AG04450 (cell line): ENCODE data around the gene GATA1. TPM values are rescaled to one million over a fixed set of nuclear protein-coding genes. Genes with fewer than 3 reads are reported as not detected.

Source experiments
- CTCF ChIA-PET: fragments of 300-600, 350-600 bp; formaldehyde crosslinking; extraction: SDS; loops from one replicate; lab custom pipeline; 2022; ENCODE audit warnings: antibody characterized with exemption, inconsistent platforms; lab: Charles Lee
- POLR2A ChIA-PET: fragments of 350-600 bp; formaldehyde crosslinking; extraction: SDS; loops from one replicate; lab custom pipeline; 2021; ENCODE audit warnings: antibody characterized with exemption, inconsistent platforms; lab: Yijun Ruan, JAX
- DNase-seq: peaks from one replicate; pipeline ENCODE4 v3.0.0-alpha.2; 2011; ENCODE audit warnings: low read depth, low spot score
- H3K27ac ChIP-seq: one replicate; pipeline ENCODE4 v1.5.1; 2012; ENCODE audit warnings: low read depth, low read length, control low read depth
- H3K27me3 ChIP-seq: one replicate; pipeline ENCODE4 v1.6.0; 2012; ENCODE audit warnings: low read length; ENCODE audit not compliant: control insufficient read depth, insufficient read depth
- H3K4me3 ChIP-seq: 2 replicates; pipeline ENCODE4 v1.5.1; 2011; ENCODE audit warnings: mild to moderate bottlenecking, low read depth, low read length, control low read depth
- H3K9me3 ChIP-seq: 2 replicates; pipeline ENCODE4 v1.5.1; 2012; ENCODE audit warnings: low read length; ENCODE audit not compliant: control insufficient read depth, insufficient read depth
- CTCF ChIP-seq: IDR thresholded peaks from 2 replicates; pipeline ENCODE4 v1.5.1; 2011; ENCODE audit warnings: low read depth, low read length, control low read depth, inconsistent platforms
- polyA plus RNA-seq: library from polyadenylated mRNA; depleted of rRNA; stranded (reverse); fragments of >200 nt; gene quantifications from 2 replicates; pipeline ENCODE4 v1.2.3, GENCODE V29; 2011

Gene GATA1
- polyA plus RNA-seq, 1 experiment: not detected

GRCh38 chrX:48787505-48788443, 1.4 kb downstream of the GATA1 start:
- TF ChIP-seq CTCF: no peak
- Histone ChIP-seq H3K4me3 (no peak overlapping the region), H3K27ac (no peak overlapping the region), H3K27me3 (peaks cover 6% of the 10 kb centered on the region), H3K9me3 (no peaks in the 10 kb centered on the region)
- ChIA-PET POLR2A (no interaction called here), CTCF (no interaction called here)
- DNase-seq: no peak

- POLR2A ChIA-PET: interaction anchor here (0.7 kb wide), 1 partner anchor 53 kb away, joined by 5 read pairs; no protein-coding TSS in a partner anchor
- TF ChIP-seq CTCF: no peak
- Histone ChIP-seq H3K27me3 (peaks cover 6% of the 10 kb centered on the region), H3K27ac (no peak overlapping the region), H3K4me3 (no peak overlapping the region), H3K9me3 (no peaks in the 10 kb centered on the region)
- CTCF ChIA-PET: interaction anchor here (0.6 kb wide), 1 partner anchor 102 kb away, joined by 5 read pairs; no protein-coding TSS in a partner anchor
- no peak for DNase-seq
Observed at GRCh38 chrX:48789366-48790220, 3.2 kb downstream of the GATA1 start.

GRCh38 chrX:48790477-48790876, 4.1 kb downstream of the GATA1 start:
- TF ChIP-seq CTCF: no peak
- CTCF ChIA-PET: no interaction called here
- H3K27me3 ChIP-seq: peaks cover 6% of the 10 kb centered on the region
- H3K9me3 ChIP-seq: no peaks in the 10 kb centered on the region
- POLR2A ChIA-PET: no interaction called here
- H3K27ac ChIP-seq: no peak overlapping the region
- no peak for DNase-seq
- no peak overlapping the region for H3K4me3 ChIP-seq

- POLR2A ChIA-PET: no interaction called here
- CTCF ChIA-PET: no interaction called here
- H3K9me3 ChIP-seq: no peaks in the 10 kb centered on the region
- DNase-seq: no peak
- H3K27ac ChIP-seq: no peak overlapping the region
- H3K27me3 ChIP-seq: peaks cover 6% of the 10 kb centered on the region
- TF ChIP-seq CTCF: no peak
- no peak overlapping the region for H3K4me3 ChIP-seq
Observed at GRCh38 chrX:48791063-48791820, 4.9 kb downstream of the GATA1 start.
